ENCODE data around the gene RADIL. TPM values are rescaled to one million over a fixed set of nuclear protein-coding genes. Genes with fewer than 3 reads are reported as not detected.

RADIL gene
- total RNA-seq, 4 donors from 2014 or later = 0.80 to 6.2 (median 1.7) TPM

GRCh38 chr7:4770886-4771285 lies 112.6 kb downstream of the RADIL start:
- DNase-seq = no peak
- H3K36me3 ChIP-seq = no peaks in the 10 kb centered on the region
- no peak overlapping the region for H3K4me3 ChIP-seq
- in situ Hi-C loops (cut with MboI; ENCODE audit: low pct_ligation_motif_present in 1 of 4, low pct_unique_long_range_greater_than_20kb in 1 of 4, low sequenced_read_pairs in 3 of 4) = loop anchor here in 2 of 4 donors (25.0 kb wide), 1 partner anchor 159 kb away; no protein-coding TSS in a partner anchor
- H3K9me3 ChIP-seq = no peaks in the 10 kb centered on the region
- peak overlapping the region in 3 of 4 donors; percentile 79 to 90 (median 81) for H3K27ac ChIP-seq
- H3K27me3 ChIP-seq = no peaks in the 10 kb centered on the region
- peaks cover 8 to 16% (median 11%) of the 10 kb centered on the region in 4 donors for H3K4me1 ChIP-seq
- WGBS, 2 donors (ENCODE audit: low coverage in 1 of 2) = 70 to 93% methylated on average over 3 to 9 of the region's 9 CpGs
- intact Hi-C loops (cut with DNase I; ENCODE audit: low total_unique reads) = no loop called here
- TF ChIP-seq POLR2AphosphoS5 (IDR thresholded peaks at IDR 0.05) (no peak), EP300 (IDR thresholded peaks at IDR 0.05; ENCODE audit: low read depth) (no peak), CTCF (IDR thresholded peaks at IDR 0.05) (no peak), POLR2A (IDR thresholded peaks at IDR 0.05) (no peak)

- TF ChIP-seq CTCF (IDR thresholded peaks at IDR 0.05) (no peak), POLR2AphosphoS5 (IDR thresholded peaks at IDR 0.05) (no peak), EP300 (IDR thresholded peaks at IDR 0.05; ENCODE audit: low read depth) (no peak), POLR2A (IDR thresholded peaks at IDR 0.05) (no peak)
- Histone ChIP-seq H3K27ac (peak overlapping the region; percentile 58 to 90 (median 80)), H3K9me3 (no peaks in the 10 kb centered on the region), H3K4me1 (peaks cover 8 to 23% (median 15%) of the 10 kb centered on the region in 4 donors), H3K4me3 (no peak overlapping the region), H3K27me3 (no peaks in the 10 kb centered on the region), H3K36me3 (no peaks in the 10 kb centered on the region)
- WGBS, 2 donors (ENCODE audit: low coverage in 1 of 2) = 46 to 54% methylated on average over 6 to 7 of the region's 7 CpGs
- DNase-seq = no peak
- intact Hi-C loops (cut with DNase I; ENCODE audit: low total_unique reads) = no loop called here
- in situ Hi-C loops (cut with MboI; ENCODE audit: low pct_ligation_motif_present in 1 of 4, low pct_unique_long_range_greater_than_20kb in 1 of 4, low sequenced_read_pairs in 3 of 4) = loop anchor here in 2 of 4 donors (25.0 kb wide), 1 partner anchor 157 kb away; no protein-coding TSS in a partner anchor
These were observed 113.8 kb downstream of the RADIL start for GRCh38 chr7:4769761-4770160.

GRCh38 chr7:4768597-4769569 lies 114.6 kb downstream of the RADIL start:
- no peak for DNase-seq
- Histone ChIP-seq H3K4me1 (peaks cover 0 to 18% (median 8%) of the 10 kb centered on the region in 4 donors), H3K4me3 (peak overlapping the region in 2 of 4 donors; percentile 12 to 15), H3K27ac (peak overlapping the region; percentile 58 to 90 (median 80)), H3K36me3 (peaks cover 0 to 1% (median under 1%) of the 10 kb centered on the region in 4 donors), H3K9me3 (no peaks in the 10 kb centered on the region), H3K27me3 (no peaks in the 10 kb centered on the region)
- in situ Hi-C loops (cut with MboI; ENCODE audit: low pct_ligation_motif_present in 1 of 4, low pct_unique_long_range_greater_than_20kb in 1 of 4, low sequenced_read_pairs in 3 of 4) (loop anchor here in 2 of 4 donors (25.0 kb wide), 1 partner anchor 157 kb away; no protein-coding TSS in a partner anchor), intact Hi-C loops (cut with DNase I; ENCODE audit: low total_unique reads) (no loop called here)
- WGBS, 2 donors (ENCODE audit: low coverage in 1 of 2) = 85 to 91% methylated on average over 10 to 27 of the region's 27 CpGs
- TF ChIP-seq CTCF (IDR thresholded peaks at IDR 0.05) = no peak
- no peak for TF ChIP-seq POLR2A (IDR thresholded peaks at IDR 0.05)
- TF ChIP-seq POLR2AphosphoS5 (IDR thresholded peaks at IDR 0.05) = no peak
- TF ChIP-seq EP300 (IDR thresholded peaks at IDR 0.05; ENCODE audit: low read depth) = no peak
